BJ (cell line): Measurements from ENCODE around the gene SKA3. TPM values are rescaled to one million over a fixed set of nuclear protein-coding genes. Genes with fewer than 3 reads are reported as not detected.

ENCODE experiments used
- CTCF ChIA-PET: fragments of 350-600 bp; formaldehyde crosslinking; extraction: SDS; loops from one replicate; lab custom pipeline; 2021; ENCODE audit warnings: antibody characterized with exemption, inconsistent platforms; lab: Yijun Ruan, JAX
- POLR2A ChIA-PET: fragments of 300-600 bp; sonication (Branson Sonifier 250); formaldehyde crosslinking; extraction: SDS; loops from one replicate; lab custom pipeline; 2021; ENCODE audit warnings: antibody characterized with exemption; lab: Charles Lee
- DNase-seq: peaks from one replicate; pipeline ENCODE4 v3.0.0-alpha.2; 2011; ENCODE audit warnings: low read depth
- H3K27me3 ChIP-seq: 2 replicates; pipeline ENCODE4 v1.6.0; 2011; ENCODE audit warnings: low read length; ENCODE audit not compliant: control insufficient read depth, insufficient read depth
- H3K36me3 ChIP-seq: 2 replicates; pipeline ENCODE4 v1.5.1; 2011; ENCODE audit warnings: low read length; ENCODE audit not compliant: control insufficient read depth, insufficient read depth
- H3K4me3 ChIP-seq: 2 replicates; pipeline ENCODE4 v1.5.1; 2011; ENCODE audit warnings: low read depth, mild to moderate bottlenecking, control low read depth, low read length
- polyA plus RNA-seq: library from polyadenylated mRNA; depleted of rRNA; stranded (reverse); fragments of >200 nt; gene quantifications from 2 replicates; pipeline ENCODE4 v1.2.3, GENCODE V29; 2011
- TF ChIP-seq, protein P1 (sequence below): IDR thresholded peaks from 2 replicates; pipeline ENCODE4 v1.5.1; 2011; ENCODE audit warnings: low read depth, mild to moderate bottlenecking, control low read depth, inconsistent platforms, low read length, moderate library complexity; ENCODE audit not compliant: insufficient read depth

The SKA3 gene
- polyA plus RNA-seq, 1 experiment, result 5.9 TPM

DNA sequence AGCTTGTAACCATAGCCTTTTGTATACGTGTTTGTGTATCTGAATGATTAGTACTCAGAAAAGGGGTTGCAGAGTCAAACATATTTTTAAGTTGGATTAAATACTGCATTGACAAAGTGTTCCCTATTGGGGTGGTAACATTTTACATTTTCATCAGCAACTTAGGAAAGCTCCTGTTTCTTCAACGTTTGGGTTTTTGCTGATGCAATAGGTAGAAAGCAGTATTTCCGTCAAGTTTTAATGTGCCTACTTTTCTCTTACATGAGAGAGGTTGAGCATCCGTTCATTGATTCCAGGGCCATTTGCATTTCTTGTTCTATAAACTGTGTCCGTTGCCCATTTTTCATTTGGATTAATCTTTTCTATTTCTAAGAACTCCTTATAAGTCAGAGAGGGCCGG is 56.2 kb downstream of the SKA3 start:
- ChIA-PET POLR2A (no interaction called here), CTCF (interaction anchor here (1.0 to 1.5 kb wide), 3 partner anchors 11 to 177 kb away, joined by 3 to 4 read pairs (median 3); no protein-coding TSS in a partner anchor)
- no peak overlapping the region for H3K4me3 ChIP-seq
- H3K36me3 ChIP-seq, result no peaks in the 10 kb centered on the region
- no peak for DNase-seq
- TF ChIP-seq, protein P1, sequence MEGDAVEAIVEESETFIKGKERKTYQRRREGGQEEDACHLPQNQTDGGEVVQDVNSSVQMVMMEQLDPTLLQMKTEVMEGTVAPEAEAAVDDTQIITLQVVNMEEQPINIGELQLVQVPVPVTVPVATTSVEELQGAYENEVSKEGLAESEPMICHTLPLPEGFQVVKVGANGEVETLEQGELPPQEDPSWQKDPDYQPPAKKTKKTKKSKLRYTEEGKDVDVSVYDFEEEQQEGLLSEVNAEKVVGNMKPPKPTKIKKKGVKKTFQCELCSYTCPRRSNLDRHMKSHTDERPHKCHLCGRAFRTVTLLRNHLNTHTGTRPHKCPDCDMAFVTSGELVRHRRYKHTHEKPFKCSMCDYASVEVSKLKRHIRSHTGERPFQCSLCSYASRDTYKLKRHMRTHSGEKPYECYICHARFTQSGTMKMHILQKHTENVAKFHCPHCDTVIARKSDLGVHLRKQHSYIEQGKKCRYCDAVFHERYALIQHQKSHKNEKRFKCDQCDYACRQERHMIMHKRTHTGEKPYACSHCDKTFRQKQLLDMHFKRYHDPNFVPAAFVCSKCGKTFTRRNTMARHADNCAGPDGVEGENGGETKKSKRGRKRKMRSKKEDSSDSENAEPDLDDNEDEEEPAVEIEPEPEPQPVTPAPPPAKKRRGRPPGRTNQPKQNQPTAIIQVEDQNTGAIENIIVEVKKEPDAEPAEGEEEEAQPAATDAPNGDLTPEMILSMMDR, result no peak
- H3K27me3 ChIP-seq, result no peaks in the 10 kb centered on the region

DNA sequence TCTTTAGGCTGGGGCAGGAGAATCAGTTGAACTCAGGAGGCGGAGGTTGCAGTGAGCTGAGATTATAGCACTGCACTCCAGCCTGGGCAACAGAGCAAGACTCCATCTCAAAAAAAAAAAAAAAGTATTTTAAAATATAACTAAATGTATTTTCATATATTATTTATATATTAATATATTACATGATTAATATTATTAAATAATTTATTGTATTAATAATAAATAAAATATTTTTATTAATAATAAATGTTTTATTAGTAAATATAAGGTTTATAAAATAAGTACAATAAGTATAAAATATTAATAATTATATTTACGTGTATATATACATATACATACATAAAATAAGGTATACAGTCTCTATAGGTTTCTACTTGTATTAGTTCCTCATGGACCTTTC is 56.8 kb downstream of the SKA3 start:
- no peak overlapping the region for H3K4me3 ChIP-seq
- ChIA-PET CTCF (interaction anchor here (1.0 to 1.5 kb wide), 3 partner anchors 10 to 176 kb away, joined by 3 to 4 read pairs (median 3); no protein-coding TSS in a partner anchor), POLR2A (no interaction called here)
- no peak for DNase-seq
- no peaks in the 10 kb centered on the region for H3K27me3 ChIP-seq
- TF ChIP-seq, protein P1, result no peak
- H3K36me3 ChIP-seq, result no peaks in the 10 kb centered on the region

DNA sequence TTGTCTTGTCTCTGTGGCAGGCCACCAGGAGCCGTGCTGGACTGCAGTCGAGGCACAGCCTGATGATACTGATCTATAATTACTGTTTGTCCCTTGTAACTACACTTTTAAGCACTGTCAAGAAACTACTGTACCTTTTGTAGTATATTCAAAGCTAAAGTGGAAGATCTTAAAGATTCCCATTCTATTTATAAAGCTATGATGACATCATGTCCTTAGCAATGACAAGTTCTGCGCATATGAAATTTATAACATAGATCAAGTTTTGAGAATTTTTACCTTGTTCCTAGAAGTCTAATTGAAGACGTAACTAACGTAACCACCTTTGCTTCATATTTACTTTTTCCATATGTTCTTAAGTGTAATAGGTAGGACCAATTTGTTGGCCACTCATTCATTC is 58.2 kb downstream of the SKA3 start:
- DNase-seq, result no peak
- POLR2A ChIA-PET, result no interaction called here
- Histone ChIP-seq H3K36me3 (no peaks in the 10 kb centered on the region), H3K27me3 (no peaks in the 10 kb centered on the region), H3K4me3 (no peak overlapping the region)
- TF ChIP-seq, protein P1, result no peak
- CTCF ChIA-PET, result interaction anchor here (1.8 kb wide), 1 partner anchor 10 kb away, joined by 6 read pairs; no protein-coding TSS in a partner anchor

DNA sequence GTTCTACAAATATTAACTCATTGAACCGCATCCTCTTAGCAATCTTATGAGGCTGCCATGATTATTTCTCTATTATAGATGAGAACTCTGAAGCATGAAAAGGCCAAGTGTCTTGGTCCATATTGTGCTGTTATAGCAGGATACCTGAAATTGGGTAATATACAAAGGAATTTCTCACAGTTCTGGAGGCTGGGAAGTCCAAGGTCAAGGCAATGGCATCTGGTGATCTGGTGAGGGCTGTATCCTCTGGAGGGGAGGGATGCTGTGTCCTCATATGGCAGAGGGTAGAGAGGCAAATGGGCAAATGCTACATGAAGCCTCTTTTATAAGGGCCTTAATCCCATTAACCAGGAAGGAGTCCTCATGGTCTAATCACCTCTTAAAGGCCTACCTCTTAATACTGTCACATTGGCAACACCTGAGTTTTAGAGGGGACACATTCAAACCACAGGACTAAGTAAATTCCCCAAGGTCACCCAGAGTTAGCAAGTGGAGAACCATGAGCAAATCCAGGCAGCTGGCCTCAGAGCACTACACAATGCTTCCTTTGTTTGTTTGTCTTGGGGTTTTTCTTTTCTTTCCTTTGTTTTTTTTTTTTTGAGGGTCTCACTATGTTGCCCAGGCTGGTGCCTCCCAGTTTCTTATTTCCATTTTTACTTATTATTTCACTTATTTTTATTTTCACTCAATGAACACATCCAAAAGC is 59.1 kb downstream of the SKA3 start:
- Histone ChIP-seq H3K36me3 (no peaks in the 10 kb centered on the region), H3K4me3 (no peak overlapping the region), H3K27me3 (no peaks in the 10 kb centered on the region)
- TF ChIP-seq, protein P1, result no peak
- DNase-seq, result no peak
- ChIA-PET CTCF (interaction anchor here (1.8 kb wide), 1 partner anchor 9 kb away, joined by 6 read pairs; no protein-coding TSS in a partner anchor), POLR2A (no interaction called here)

DNA sequence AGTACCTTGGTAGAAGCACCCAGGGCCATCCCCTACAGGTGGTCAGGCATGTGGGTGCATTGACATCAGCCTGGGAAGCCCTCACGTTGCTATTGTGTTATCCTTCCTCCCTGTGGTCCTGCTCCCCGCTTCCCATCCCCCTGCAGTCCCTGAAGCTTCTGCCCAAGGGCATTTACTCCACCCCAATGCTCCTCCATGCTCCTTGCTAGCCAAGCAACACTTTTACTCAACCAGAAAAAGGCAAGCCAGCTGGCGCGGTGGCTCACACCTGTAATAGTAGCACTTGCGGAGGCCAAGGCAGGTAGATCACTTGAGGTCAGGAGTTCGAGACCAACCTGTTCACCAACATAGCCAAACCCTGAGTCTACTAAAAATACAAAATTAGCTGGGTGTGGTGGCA is 60.2 kb downstream of the SKA3 start:
- H3K27me3 ChIP-seq, result no peaks in the 10 kb centered on the region
- ChIA-PET POLR2A (no interaction called here), CTCF (interaction anchor here (1.6 kb wide), 1 partner anchor 9 kb away, joined by 3 read pairs; no protein-coding TSS in a partner anchor)
- H3K4me3 ChIP-seq, result no peak overlapping the region
- H3K36me3 ChIP-seq, result no peaks in the 10 kb centered on the region
- DNase-seq, result no peak
- TF ChIP-seq, protein P1, result no peak
